AG09319 (cell line): Measurements from ENCODE around the gene RFX2.
A peak's percentile ranks its signal among the peaks of the same experiment; 100 is the strongest.

ENCODE experiments used
- DNase-seq: peaks from one replicate; pipeline ENCODE4 v3.0.0-alpha.2; 2010; ENCODE audit warnings: low read depth; ENCODE audit errors: extremely low read depth
- CTCF ChIP-seq: IDR thresholded peaks from 2 replicates; pipeline ENCODE4 v1.5.1; 2011; ENCODE audit warnings: low read depth, mild to moderate bottlenecking, inconsistent platforms, low read length, moderate library complexity

RFX2 gene

DNA sequence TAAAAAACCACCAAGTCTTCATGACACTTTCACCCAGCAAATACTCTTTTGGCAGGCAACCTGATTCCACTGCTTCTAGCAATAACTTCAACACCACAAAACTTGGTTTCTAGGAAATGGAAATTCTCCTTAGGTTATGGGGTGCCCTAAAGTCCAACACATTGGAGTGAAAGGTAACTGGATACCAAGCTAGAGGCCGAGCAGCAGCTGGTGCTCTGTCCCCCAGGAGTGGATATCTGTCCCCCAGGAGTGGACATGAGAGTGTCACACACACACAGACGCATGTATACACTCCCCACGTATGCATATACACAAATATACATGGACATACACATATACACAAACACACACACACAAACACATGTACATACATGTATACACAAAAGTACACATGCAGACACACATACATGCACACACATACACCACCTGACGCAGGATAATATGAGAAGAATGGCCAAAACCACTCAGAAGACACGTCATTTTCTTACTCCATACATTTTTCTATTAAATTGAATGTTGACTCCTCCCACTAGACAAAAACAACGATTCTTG is 50.8 kb downstream of the RFX2 start:
- no peak for TF ChIP-seq CTCF
- DNase-seq = no peak

DNA sequence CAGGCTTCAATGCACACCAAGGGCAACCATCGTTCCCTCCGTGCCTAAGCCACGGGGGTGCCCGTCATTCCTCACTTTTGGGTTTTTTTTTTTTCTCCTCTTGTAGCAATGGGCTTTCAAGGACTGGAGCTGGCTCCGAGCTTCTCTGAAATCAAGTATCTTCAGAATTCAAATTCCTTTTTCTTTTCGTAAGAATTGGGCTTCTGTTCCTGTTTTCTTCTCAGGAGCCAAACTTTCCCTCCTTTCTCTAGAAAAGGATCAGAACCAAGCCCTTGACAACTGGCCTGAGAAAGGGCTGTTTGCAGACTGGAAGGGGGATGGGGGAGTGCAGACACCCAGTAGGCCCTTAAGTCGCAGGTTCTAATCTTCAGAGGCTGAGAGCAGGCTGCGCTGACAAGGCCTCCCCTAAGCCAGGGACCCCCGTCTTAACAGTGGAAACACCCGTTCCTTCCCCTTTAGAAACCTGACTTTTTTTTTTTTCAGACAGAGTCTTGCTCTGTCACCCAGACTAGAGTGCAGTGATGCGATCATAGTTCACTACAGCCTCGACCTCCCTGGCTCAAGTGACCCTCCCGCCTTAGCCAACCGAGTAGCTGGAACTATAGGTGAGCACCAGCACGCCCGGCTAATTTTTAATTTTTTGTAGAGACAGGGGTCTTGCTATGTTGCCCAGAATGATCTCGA is 51.6 kb downstream of the RFX2 start:
- no peak for TF ChIP-seq CTCF
- DNase-seq = no peak

- no peak for DNase-seq
- TF ChIP-seq CTCF = peak; percentile 32
These were observed 52.4 kb downstream of the RFX2 start for GRCh38 chr19:6057651-6058517.

- DNase-seq = peak; percentile 91
- no peak for TF ChIP-seq CTCF
These were observed 53.3 kb downstream of the RFX2 start for GRCh38 chr19:6056801-6057650.

- no peak for DNase-seq
These were observed 54.0 kb downstream of the RFX2 start for GRCh38 chr19:6056282-6056741.

More at GRCh38 chr19:6056282-6056741, 54.0 kb downstream of the RFX2 start:
- no peak for TF ChIP-seq CTCF
